Smooth muscle cell (in vitro differentiated cells): ENCODE results near the gene GPR157. TPM values are rescaled to one million over a fixed set of nuclear protein-coding genes. Genes with fewer than 3 reads are reported as not detected.

Source experiments
- DNase-seq: peaks from one replicate; lab custom pipeline; 2025; ENCODE audit not compliant: unreplicated experiment; lab: John Stamatoyannopoulos, UW
- H2AFZ ChIP-seq: fragments of 200-600 bp; sonication (generic); 2 replicates; pipeline ENCODE4 v1.6.0; 2016; ENCODE audit warnings: antibody characterized with exemption, low read depth, mild to moderate bottlenecking
- H3F3A ChIP-seq: fragments of 200-600 bp; sonication (generic); 2 replicates; pipeline ENCODE4 v1.6.0; 2017; ENCODE audit warnings: antibody characterized with exemption, low read depth
- H3K27ac ChIP-seq: fragments of 200-600 bp; sonication (generic); 2 replicates; pipeline ENCODE4 v1.5.1; 2016; ENCODE audit warnings: low read depth, mild to moderate bottlenecking
- H3K27me3 ChIP-seq: fragments of 200-600 bp; sonication (generic); 2 replicates; pipeline ENCODE4 v1.6.1; 2016; ENCODE audit warnings: low read depth, mild to moderate bottlenecking
- H3K36me3 ChIP-seq: fragments of 200-600 bp; sonication (generic); 2 replicates; pipeline ENCODE4 v1.5.1; 2016; ENCODE audit warnings: low read depth
- H3K4me1 ChIP-seq: fragments of 200-600 bp; sonication (generic); 2 replicates; pipeline ENCODE4 v1.5.1; 2016; ENCODE audit warnings: low read depth
- H3K4me2 ChIP-seq: fragments of 200-600 bp; sonication (generic); 2 replicates; pipeline ENCODE4 v1.6.0; 2016; ENCODE audit warnings: mild to moderate bottlenecking
- H3K4me3 ChIP-seq: fragments of 200-600 bp; sonication (generic); 2 replicates; pipeline ENCODE4 v1.5.1; 2016; ENCODE audit warnings: mild to moderate bottlenecking
- H3K79me2 ChIP-seq: fragments of 200-600 bp; sonication (generic); 2 replicates; pipeline ENCODE4 v1.6.0; 2016; ENCODE audit warnings: low read depth, mild to moderate bottlenecking
- H3K9ac ChIP-seq: fragments of 200-600 bp; sonication (generic); 2 replicates; pipeline ENCODE4 v1.6.0; 2016; ENCODE audit warnings: low read depth
- H3K9me3 ChIP-seq: fragments of 200-600 bp; sonication (generic); replicated peaks from 2 replicates; pipeline ENCODE4 v1.5.1; 2016; ENCODE audit warnings: low read depth
- H4K20me1 ChIP-seq: fragments of 200-600 bp; sonication (generic); 2 replicates; pipeline ENCODE4 v1.6.0; 2016; ENCODE audit warnings: low read depth
- CTCF ChIP-seq: fragments of 200-600 bp; sonication (generic); IDR thresholded peaks from 2 replicates; pipeline ENCODE4 v1.5.1; 2017; ENCODE audit warnings: borderline replicate concordance, mild to moderate bottlenecking, antibody characterized with exemption; ENCODE audit not compliant: insufficient read depth, poor library complexity, severe bottlenecking
- WGBS: methylation state at CpG from one replicate; pipeline ENCODE4 v1.1.7; 2016; ENCODE audit warnings: low lambda C conversion rate; 5-methylcytosine and 5-hydroxymethylcytosine counted together
- polyA plus RNA-seq: library from polyadenylated mRNA; unstranded; fragments of >200 nt; fragmentation: Nextera tagmentation; extraction: Ambion mirVana; gene quantifications from 2 replicates; pipeline ENCODE4 v1.2.1, GENCODE V29; 2016
- total RNA-seq: library from RNA; depleted of rRNA; stranded (reverse); fragments of >200 nt; gene quantifications from 2 replicates; pipeline ENCODE4 v1.2.3, GENCODE V29; 2014

GPR157 gene
- total and polyA plus RNA-seq, 2 experiments from 2014 or later: 1.6 to 2.8 TPM

- Histone ChIP-seq H3K79me2 (no peaks in the 10 kb centered on the region), H4K20me1 (no peaks in the 10 kb centered on the region), H2AFZ (no peak overlapping the region), H3K27ac (no peak overlapping the region), H3K36me3 (no peaks in the 10 kb centered on the region), H3K4me3 (no peak overlapping the region), H3F3A (no peaks in the 10 kb centered on the region), H3K4me1 (no peaks in the 10 kb centered on the region), H3K27me3 (no peaks in the 10 kb centered on the region), H3K9me3 (no peaks in the 10 kb centered on the region), H3K9ac (no peak overlapping the region), H3K4me2 (no peak overlapping the region)
- TF ChIP-seq CTCF: no peak
- no peak for DNase-seq
- 86% methylated on average over 4 of the region's 4 CpGs for WGBS
Observed at GRCh38 chr1:9107136-9107535, 21.8 kb downstream of the GPR157 start.

GRCh38 chr1:9106286-9106685, 22.6 kb downstream of the GPR157 start:
- Histone ChIP-seq H3K9ac (no peak overlapping the region), H2AFZ (no peak overlapping the region), H3K27ac (no peak overlapping the region), H3K4me2 (no peak overlapping the region), H3K79me2 (no peaks in the 10 kb centered on the region), H3K4me3 (no peak overlapping the region), H3K27me3 (no peaks in the 10 kb centered on the region), H4K20me1 (no peaks in the 10 kb centered on the region), H3F3A (no peaks in the 10 kb centered on the region), H3K36me3 (no peaks in the 10 kb centered on the region), H3K4me1 (no peaks in the 10 kb centered on the region), H3K9me3 (no peaks in the 10 kb centered on the region)
- WGBS: 95% methylated on average over 14 of the region's 14 CpGs
- TF ChIP-seq CTCF: no peak
- no peak for DNase-seq

- H3K27me3 ChIP-seq: no peaks in the 10 kb centered on the region
- H3K9me3 ChIP-seq: no peaks in the 10 kb centered on the region
- no peaks in the 10 kb centered on the region for H4K20me1 ChIP-seq
- no peak overlapping the region for H3K4me2 ChIP-seq
- H3K27ac ChIP-seq: no peak overlapping the region
- no peaks in the 10 kb centered on the region for H3K79me2 ChIP-seq
- H3K4me3 ChIP-seq: no peak overlapping the region
- no peaks in the 10 kb centered on the region for H3K4me1 ChIP-seq
- TF ChIP-seq CTCF: no peak
- H3K9ac ChIP-seq: no peak overlapping the region
- peaks cover 3% of the 10 kb centered on the region for H3F3A ChIP-seq
- no peak for DNase-seq
- no peaks in the 10 kb centered on the region for H3K36me3 ChIP-seq
- H2AFZ ChIP-seq: no peak overlapping the region
- WGBS: 97% methylated on average over 22 of the region's 22 CpGs
Observed at GRCh38 chr1:9105336-9105867, 23.5 kb downstream of the GPR157 start.

- TF ChIP-seq CTCF: peak; percentile 53
- peak overlapping the region; percentile 49 for H3K27ac ChIP-seq
- H3K79me2 ChIP-seq: no peaks in the 10 kb centered on the region
- WGBS: 64% methylated on average over 4 of the region's 4 CpGs
- DNase-seq: no peak
- peaks cover 5% of the 10 kb centered on the region for H3F3A ChIP-seq
- no peaks in the 10 kb centered on the region for H3K36me3 ChIP-seq
- H3K9me3 ChIP-seq: no peaks in the 10 kb centered on the region
- H3K4me3 ChIP-seq: no peak overlapping the region
- H2AFZ ChIP-seq: no peak overlapping the region
- H3K9ac ChIP-seq: no peak overlapping the region
- H3K27me3 ChIP-seq: no peaks in the 10 kb centered on the region
- no peaks in the 10 kb centered on the region for H3K4me1 ChIP-seq
- H3K4me2 ChIP-seq: no peak overlapping the region
- no peaks in the 10 kb centered on the region for H4K20me1 ChIP-seq
Observed at GRCh38 chr1:9101510-9102146, 27.3 kb downstream of the GPR157 start.
